ELR (cell line): ENCODE data around the gene MMADHC.

Source experiments
- DNase-seq: peaks from one replicate; pipeline ENCODE4 v3.0.0-alpha.2; 2015; ENCODE audit warnings: low read depth

The MMADHC gene

GRCh38 chr2:149556452-149556851 is 31.1 kb downstream of the MMADHC start:
- DNase-seq: no peak

DNA sequence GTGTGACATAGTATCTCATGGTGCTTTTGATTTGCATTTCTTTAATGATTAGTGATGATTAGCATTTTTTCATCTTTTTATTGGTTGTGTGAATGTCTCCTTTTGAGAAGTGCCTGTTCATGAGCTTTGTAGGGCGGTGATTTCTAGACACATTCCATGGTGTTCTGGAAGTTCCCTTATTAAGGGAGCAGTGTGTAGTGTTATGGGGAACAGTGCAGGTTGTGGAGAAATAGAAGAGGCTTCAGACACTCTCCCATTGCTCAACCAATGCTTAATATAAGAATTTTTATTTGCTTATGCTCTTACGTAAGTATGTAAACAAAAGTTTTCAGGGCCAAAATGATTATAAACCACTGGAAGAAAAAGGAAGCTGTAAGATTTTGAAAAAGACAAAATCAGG is 34.7 kb downstream of the MMADHC start:
- DNase-seq: no peak

- no peak for DNase-seq
Measured at GRCh38 chr2:149552226-149552625, 35.3 kb downstream of the MMADHC start.

- DNase-seq: no peak
Measured at GRCh38 chr2:149544692-149545091, 42.9 kb downstream of the MMADHC start.

GRCh38 chr2:149543845-149544244 is 43.7 kb downstream of the MMADHC start:
- no peak for DNase-seq

DNA sequence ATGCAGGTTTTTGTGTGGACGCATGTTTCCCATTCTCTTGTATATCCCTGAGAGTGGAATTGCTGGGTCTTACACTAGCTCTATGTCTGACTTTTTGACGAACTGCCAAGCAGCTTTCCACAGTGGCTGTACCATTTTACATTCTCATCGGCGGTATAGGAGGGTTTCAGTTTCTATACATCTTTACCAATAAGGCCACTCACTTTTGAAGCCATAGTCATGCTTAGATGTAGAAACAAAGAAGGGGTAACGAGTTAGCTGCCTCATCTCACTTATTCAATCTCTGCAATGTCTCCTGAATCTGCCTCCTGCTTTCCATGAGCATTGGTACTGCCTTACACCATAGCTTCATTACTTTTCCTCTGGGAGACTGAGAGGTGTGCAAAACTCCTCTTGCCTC is 47.4 kb downstream of the MMADHC start:
- DNase-seq: no peak

- DNase-seq: peak; percentile 11
Measured at GRCh38 chr2:149538138-149538833, 49.3 kb downstream of the MMADHC start.

- DNase-seq: no peak
Measured at GRCh38 chr2:149537092-149537726, 50.4 kb downstream of the MMADHC start.

DNA sequence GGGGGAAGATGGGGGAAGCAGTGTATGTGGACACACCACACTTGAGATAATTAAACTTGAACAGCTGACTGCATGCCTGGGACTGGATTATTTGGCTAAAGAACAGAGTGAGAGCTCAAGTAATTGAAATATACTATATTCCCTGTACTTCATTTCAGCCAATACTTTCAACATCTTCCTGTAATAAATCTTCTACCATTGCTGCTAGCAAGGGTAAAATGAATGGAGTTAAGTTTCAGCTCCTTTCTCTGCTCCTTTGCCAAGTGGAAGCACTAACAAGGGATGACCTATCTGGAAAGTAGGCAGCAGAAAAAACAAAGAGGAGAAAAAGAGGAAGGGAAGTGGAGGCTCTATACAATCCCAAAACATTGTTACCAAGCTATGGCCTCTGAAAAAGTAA is 50.9 kb downstream of the MMADHC start:
- no peak for DNase-seq

GRCh38 chr2:149534674-149535073 is 52.9 kb downstream of the MMADHC start:
- no peak for DNase-seq

DNA sequence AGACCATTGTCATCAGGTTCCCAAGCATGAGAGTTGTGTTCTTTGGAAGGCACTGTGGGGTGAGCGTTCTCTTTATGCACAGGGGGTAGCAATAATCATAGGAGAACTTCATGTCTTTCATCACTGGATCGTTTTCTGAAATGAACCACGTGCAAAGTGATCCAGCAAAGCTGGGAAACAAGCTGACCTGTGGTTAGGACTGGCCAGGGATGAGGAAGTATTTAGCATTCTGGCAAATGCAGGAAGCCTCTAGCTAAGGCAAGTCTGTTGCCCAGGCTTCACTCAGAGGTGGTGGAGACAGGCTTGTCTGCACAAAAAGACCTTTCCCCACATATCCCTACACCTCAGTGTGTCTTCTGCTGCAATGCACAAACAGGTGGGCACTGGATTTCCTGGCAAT is 58.6 kb downstream of the MMADHC start:
- DNase-seq: no peak

DNA sequence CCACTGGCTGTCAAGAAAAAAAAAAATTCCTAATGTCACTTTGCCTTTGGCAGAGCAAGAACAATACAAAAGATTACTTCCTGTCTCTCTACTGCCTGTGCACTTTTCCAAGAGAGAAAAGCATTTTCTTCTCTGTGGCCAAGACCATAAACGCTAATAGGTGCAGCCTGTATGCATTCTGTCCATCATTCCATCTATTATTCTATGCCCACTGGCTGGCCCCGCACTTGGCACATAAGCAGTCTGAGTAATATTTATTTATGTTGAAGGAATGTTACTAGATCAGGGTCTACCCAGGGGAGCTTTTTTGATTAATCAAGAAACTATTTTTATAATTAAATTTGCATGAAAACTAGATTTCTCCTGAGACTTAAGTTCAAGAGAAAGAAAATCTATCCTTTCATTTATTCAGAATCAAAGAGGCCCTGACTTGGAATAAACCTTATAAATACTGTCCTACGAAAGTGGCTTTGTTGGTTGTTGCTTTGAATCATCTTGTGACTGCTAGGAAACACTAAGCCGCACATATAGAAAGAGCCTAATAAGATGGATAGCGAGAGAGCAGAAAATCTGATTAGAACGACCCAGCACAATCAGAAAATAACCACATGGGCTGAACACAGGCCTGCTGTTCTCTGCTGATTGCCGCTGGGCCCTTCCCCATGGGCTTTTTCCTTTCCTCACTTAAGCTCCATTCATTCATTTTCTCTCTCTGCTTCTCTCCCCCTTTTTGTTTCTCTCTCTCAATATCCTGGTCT is 59.4 kb downstream of the MMADHC start:
- DNase-seq: no peak

GRCh38 chr2:149526689-149527088 is 60.9 kb downstream of the MMADHC start:
- DNase-seq: no peak

GRCh38 chr2:149525323-149525722 is 62.3 kb downstream of the MMADHC start:
- no peak for DNase-seq
